Germinal center (tissue), 1 donor: ENCODE results near the gene DUSP2.

Source experiments
- DNase-seq: peaks from one replicate; pipeline ENCODE4 v3.0.0; 2012; ENCODE audit warnings: mixed read lengths, low spot score

DUSP2 gene, protein sequence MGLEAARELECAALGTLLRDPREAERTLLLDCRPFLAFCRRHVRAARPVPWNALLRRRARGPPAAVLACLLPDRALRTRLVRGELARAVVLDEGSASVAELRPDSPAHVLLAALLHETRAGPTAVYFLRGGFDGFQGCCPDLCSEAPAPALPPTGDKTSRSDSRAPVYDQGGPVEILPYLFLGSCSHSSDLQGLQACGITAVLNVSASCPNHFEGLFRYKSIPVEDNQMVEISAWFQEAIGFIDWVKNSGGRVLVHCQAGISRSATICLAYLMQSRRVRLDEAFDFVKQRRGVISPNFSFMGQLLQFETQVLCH

DNA sequence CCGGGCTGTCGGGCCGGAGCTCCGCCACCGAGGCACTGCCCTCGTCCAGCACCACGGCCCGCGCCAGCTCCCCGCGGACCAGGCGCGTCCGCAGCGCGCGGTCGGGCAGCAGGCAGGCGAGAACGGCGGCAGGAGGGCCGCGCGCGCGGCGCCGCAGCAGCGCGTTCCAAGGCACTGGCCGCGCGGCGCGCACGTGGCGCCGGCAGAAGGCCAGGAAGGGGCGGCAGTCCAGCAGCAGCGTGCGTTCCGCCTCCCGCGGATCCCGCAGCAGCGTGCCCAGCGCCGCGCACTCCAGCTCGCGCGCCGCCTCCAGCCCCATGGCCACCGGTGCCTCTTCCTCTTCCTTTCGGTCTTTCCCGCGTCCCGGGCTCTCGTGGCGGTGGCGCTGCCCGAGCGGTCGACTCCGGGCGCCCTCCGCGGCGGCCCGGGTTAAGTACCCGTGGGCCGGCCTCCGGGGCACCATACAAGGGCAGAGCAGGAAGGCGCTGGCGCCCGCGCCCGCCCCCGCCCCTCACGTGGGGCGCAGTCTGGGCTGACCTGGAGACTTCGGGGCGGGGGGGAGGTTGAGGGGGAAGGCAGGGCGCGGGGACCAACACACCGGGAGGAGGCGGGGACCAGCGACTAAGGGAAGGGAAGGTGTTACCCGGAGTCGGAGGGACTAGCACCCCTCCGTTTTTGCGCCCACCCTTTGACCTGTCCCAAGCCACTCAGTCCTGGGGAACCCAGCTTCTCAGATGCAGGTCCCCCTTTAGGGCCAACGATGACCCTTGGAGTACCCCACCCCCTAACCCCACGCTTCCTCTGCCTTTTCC is at the start of gene DUSP2:
TSS of gene DUSP2 (minus strand) at position 405 of the 812 bp plus-strand sequence. CDS start at position 319, 86 bp downstream.
- DNase-seq = peak; percentile 94

DNA sequence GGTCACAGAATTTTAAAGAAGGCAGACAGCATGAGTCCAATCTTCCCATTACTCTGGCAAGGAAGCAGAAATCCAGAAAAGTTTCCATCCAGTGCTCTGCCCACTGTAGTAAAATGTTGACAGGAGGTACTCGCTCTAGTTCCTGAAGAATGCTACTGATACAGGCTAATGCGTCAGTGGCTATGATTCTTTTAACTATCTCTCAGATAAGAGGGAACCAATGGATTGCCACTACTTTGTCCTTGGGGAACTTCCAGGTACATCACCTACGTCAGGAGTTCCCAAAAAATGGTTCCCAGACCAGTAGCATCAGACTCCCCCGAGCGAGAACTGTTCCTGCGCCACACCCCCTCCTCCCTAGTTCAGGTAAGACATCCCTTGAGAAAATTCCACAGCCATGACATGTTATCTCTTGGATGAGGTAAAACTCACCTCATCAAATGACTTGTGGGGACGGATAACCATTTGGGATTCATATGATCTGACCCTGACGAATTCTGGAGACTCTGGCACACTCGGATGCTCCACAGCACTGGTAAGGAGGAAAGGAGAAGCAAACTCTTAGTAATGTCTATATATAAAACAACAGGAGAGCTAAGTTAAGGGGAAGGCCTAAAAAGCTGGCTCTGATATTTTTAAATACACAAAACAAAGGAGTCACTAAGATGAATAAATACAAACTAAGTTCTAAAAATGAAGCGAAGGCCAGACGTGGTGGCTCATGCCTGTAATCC is 46.9 kb upstream of the DUSP2 start:
- DNase-seq = no peak

DNA sequence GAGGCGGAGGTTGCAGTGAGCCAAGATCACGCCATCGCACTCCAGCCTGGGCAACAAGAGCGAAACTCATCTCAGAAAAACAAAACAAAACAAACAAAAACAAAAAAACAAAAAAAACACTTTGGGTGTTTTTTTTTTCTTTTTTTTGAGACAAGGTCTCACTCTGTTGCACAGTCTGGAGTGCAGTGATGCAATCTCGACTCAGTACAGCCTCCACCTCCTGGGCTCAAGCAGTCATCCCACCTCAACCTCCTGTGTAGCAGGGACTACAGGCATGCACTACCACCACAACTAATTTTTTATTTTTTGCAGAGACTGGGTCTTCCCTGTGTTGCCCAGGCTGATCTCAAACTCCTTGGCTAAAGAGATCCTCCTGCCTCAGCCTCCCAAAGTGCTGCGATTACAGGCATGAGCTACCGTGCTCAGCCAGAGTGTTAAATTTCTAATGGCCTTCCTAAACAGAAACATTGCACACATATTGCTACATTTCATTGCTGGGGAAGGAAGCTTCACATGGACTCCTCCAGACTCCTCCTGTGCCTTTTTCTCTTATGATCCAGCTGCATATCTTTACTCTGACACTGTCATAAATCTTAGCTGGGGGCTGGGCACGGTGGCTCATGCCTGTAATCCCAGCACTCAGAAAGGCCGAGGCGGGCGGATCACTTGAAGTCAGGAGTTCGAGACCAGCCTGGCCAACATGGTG is 43.7 kb upstream of the DUSP2 start:
- DNase-seq = no peak

DNA sequence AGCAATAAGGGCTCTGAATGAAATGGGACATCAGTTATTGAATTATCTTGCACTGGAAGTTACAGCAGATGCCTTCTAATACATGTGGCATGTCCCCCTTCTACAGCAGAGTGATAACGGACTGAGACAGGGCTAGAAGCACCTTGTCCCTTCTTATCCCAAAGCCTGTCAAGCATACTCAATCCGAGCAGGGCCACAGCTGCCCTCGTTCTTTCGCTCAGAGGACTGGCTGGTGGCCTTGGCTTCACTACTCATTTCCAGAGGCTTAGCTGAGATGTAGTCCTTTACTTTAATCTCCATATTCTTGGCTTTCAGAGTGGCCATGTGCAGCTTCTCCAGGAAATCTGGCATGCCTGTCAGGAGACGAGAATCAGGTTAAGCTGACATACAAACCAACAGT is 41.3 kb upstream of the DUSP2 start:
- DNase-seq = no peak

DNA sequence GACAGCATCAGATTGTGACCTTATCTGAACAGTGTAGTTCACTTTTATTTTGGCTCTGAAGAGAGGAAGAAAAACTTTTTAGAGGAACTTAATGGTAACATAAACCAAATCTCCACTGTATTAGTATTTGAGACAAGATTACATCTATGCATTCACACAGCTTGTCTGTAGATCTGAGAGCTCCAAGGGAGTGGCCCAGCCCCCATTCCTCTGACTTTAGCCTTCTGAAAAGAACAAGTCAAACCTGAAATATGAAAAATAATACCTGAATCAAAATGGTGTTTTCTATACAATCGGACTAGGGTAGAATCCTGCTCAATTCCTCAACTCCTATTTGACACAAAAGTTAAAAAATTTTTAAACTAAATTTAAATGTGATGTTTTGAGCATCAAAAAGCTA is 40.3 kb upstream of the DUSP2 start:
- DNase-seq = no peak

DNA sequence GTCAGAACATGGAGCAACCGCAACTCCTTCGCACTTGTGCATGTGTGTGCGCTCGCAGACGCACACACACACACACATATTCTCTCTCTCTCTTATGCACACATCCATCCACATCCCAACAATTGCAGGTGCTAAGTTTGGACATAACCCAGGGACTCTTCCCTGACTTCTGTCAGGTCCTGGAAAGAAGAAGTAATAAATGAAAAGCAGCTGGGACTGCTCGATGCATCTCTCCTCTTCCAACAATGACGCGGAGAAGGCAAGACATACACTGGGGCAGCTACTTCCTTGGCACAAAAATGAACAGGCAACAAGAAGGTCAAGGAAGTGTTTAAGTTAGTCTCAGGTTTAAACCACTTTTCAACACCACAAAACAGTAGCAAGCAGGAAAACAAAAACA is 39.7 kb upstream of the DUSP2 start:
- DNase-seq = no peak

DNA sequence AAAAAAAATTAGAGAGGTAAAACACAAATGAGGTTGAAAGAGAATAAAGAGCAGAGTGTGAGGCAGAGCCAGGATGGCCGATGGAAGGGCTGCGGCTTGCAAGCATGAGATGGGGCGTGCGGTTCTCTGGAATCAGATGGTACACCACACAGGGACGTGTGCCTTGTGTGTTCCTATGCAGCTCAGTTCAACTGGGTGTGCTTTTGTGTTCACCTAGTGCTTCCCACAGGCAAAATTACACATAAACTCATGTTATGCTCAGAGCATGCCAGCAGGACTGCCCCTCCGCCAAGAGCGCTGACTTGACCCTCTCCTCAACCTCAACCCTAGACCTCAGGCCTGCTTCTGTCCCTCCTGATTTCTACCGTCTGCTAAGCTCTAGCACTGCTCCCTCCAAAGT is 38.9 kb upstream of the DUSP2 start:
- no peak for DNase-seq

DNA sequence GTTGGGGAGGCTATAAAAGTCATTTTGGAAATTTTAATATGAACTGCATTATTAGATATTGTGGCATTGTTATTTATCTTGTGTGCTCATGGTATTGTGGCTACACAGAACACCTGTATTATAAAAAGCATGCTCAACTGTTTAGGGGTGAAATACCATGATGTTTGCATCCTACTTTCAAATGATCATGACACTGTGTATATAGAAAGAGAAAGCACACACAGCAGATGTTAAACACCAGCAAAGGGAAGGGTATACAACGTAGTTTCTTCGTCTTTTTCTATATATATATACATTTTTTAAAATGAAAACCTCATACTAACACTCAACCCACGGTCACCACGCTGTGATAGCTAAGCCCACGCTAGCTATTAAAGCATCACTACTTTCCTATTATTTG is 36.3 kb upstream of the DUSP2 start:
- DNase-seq = no peak

DNA sequence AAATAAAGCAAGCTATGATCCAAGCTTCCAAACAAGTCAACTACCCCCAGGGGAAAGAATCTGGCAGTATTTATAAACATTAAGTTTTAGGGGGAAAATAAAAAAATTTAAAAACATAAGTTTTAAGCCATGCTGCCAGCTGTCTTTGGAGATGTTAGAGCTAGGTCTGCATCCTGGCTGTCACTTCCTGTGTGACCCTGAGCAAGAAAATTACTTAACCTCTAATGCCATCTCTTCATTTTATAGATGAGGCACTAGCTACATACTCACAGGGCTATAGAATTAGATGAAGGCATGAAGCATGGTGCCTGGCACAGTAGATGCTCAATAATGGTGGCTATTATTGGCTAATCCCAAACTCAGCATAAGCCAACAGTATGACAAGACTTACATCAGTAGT is 35.3 kb upstream of the DUSP2 start:
- no peak for DNase-seq

DNA sequence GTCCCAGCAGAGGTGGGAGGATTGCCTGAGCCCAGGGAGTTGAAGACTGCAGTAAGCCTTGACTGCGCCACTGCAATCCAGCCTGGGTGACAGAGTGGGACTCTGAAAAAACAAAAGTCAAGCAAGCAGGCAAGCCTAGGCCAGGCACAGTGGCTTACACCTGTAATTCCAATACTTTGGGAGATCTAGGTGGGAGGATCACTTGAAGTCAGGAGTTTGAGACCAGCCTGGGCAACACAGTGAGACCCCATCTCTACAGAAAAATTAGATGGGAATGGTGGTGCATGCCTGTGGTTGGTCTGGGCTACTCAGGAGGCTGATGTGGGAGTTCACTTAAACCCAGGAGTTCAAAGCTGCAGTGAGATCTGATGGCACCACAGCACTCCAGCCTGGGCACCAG is 34.8 kb upstream of the DUSP2 start:
- DNase-seq = no peak

DNA sequence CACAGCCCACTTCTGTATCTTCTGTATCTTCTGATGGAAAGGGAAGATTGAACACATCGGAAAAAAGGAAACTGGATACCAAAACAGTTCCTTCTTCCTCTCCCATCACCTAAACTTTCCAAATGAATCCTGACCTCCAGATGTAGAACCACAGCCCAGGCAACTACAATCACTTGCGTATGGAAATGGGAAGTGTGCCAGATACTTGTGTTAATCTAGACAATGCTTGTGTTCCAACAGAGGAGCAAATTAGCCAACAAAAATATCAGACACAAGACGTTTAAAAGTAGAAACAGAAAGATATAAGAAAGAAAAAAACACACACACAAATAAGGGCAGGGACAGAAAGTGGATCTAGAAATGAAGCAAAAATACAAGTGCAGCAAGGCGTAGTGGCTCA is 31.4 kb upstream of the DUSP2 start:
- DNase-seq = no peak

DNA sequence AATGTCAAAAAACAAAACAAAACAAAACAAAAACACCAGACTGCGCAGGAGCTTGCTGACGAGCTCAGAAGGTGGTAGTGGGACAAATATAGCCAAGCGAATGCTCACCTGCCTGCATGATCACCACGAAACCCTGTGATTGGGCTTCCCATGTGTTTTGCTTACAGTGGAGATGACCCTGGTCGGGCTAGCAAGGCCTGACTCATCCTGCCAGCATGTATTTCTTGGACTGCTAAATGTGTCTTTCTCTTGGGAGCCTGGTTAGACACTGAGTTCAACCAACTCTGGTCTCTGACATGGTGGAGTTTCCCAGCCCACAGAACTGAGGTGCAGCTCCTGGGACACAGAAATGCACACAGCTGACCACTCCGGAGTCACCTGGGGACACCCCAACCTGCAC is 30.7 kb upstream of the DUSP2 start:
- no peak for DNase-seq

DNA sequence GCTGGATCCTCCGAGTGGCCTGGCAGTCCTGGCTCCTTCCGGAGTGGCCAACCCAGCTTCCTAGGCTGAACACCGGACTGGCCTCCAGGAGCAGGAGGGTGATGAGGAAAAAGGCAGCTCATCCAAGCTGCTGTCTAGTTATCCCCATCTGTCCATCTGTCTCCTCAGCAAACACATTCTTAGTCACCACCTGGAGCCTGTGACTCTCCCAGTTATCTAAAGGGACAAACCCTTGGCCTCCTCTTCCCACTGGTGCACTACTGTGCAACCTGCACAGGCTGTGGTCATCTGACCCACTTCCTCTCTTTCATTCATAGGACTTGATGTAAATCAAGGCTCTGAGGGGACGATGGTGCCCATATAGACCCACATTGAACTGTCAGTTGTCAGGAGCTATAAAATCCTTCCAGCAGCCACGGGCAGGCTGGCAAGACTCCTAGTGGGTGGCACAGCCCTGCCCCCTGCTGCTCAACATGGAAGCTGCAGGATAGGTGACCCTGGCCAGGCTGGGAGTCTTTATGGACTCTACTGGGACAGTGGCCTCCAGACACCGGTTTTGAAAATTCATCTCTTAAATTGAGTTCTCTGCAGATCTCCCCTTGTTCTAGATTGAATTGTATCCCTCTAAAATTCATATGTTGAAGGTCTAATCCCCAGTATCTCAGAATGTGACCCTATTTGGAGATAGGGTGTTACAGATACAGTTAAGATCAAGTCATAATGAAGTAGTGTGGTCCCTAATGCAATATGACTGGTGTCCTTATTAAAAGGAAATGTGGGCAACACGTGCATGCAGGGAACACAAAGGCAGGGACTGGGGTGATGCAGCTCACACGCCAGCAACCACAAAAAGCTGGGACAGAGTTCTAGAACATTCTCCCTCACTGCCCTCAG is 29.3 kb upstream of the DUSP2 start:
- peak; percentile 85 for DNase-seq

DNA sequence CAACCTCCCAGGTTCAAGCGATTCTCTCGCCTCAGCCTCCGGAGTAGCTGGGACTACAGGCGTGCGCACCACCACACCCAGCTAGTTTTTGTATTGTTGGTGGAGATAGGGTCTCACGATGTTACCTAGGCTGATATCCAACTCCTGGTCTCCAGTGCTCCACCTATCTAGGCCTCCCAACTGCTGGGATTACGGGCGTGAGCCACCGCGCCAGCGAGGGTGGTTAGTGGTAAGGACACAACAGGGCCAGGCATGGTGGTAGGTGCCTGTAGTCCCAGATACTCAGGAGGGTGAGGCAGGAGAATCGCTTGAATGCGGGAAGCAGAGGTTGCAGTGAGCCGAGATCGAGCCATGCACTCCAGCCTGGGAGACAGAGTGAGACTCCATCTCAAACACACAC is 26.6 kb upstream of the DUSP2 start:
- DNase-seq = no peak

DNA sequence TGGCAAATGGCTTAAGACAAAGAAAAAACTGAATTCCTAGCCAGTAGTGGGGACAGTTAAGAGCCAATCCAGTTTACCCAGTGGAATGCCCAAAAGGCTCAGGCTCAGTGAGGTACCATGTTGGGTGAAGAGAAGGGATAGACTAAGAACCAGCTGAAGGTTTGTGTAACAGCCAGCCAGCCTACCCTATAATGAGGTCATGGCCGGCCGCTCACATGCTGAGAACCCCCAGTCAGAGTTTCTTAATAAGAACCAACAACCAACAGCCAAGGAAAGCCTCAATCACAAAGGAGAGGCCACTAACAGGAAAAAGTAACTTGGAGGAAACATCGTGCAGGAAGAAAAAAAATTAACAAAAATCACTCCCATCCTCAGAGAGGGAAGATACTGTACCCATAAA is 25.4 kb upstream of the DUSP2 start:
- no peak for DNase-seq

DNA sequence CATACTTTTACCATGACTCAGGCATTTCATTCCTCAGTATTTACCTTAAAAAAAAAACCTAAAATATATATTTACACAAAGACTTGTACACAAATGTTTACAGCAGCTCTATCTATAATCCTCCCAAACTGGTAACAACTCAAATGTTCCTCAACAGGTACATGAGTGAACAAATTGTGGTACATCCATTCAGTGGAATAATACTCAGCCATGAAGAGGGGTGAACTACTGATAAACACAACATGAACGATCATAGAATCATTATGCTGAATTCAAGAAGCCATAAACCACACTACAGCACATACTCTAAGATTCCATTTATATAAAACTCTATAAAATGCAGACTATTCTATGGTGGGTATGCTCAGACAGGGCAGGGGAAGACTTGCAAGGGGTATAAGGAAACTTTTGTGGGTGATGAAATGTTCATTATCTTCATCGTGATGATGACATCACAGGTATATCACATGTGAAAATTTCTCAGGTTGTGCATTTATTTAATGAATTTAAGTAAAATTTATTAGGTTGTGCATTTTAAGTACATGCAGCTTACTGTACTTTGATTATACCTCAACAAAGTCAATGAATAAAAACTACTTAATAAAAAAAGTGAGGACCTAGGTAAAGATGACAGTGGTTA is 24.7 kb upstream of the DUSP2 start:
- no peak for DNase-seq

DNA sequence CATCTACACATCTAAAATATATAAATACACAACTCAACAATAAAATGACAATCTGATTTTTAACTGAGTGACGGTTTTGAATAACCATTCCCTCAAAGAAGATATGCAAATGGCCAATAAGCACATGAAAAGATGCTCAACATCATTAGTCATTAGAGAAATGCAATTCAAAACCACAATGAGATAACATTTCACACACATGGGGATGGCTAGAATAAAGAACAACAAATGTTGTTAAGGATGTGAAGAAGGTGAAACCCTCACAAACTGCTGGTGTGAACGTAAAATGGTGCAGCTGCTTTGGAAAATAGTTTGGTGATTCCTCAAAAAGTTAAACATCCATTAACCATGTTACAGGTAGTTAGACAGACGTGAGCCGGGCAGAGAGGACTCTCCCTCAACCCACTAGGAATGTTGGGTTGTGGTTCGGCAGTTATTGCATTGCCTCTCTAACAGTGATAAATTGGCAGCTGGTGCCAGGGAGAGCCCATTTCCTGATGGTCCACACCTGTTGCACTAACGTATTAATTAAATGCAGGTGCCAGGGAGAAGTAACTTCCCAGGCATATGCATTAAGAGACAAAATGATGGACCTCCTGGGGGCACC is 22.3 kb upstream of the DUSP2 start:
- no peak for DNase-seq

DNA sequence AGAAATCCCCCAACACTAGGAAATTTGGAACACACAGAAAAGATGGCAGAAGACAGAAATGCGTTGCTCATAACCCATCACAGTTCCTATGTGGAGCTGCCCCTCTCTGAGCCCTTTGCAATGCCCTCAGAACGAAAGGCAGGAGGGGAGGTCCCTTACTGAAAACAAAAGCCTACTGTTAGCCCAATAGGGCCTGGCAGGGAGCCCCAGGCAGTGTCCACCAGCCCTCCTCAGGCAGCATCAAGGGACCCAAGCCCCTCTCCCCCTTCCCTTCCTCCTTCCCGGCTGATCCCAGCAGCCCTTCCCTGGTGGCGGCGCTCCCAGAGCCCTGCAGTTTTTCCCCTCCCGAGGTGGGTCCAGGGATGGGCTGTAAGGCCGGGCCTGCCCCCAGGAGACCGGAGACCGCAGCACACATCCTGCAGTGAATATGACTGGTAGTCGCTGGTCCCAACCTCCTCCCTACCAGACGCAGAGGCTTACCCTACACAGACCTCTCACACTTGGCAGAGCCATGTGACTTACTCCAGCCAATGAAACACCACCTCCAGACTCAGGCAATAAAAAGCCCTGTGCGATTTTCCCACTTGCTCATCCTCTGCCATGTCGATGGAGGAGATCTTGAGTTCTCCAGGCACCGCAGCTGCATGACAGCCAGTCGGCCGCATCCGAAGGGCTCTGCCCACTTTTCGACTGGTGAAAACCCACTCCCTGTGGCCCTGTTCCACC is 19.4 kb upstream of the DUSP2 start:
- peak; percentile 90 for DNase-seq

DNA sequence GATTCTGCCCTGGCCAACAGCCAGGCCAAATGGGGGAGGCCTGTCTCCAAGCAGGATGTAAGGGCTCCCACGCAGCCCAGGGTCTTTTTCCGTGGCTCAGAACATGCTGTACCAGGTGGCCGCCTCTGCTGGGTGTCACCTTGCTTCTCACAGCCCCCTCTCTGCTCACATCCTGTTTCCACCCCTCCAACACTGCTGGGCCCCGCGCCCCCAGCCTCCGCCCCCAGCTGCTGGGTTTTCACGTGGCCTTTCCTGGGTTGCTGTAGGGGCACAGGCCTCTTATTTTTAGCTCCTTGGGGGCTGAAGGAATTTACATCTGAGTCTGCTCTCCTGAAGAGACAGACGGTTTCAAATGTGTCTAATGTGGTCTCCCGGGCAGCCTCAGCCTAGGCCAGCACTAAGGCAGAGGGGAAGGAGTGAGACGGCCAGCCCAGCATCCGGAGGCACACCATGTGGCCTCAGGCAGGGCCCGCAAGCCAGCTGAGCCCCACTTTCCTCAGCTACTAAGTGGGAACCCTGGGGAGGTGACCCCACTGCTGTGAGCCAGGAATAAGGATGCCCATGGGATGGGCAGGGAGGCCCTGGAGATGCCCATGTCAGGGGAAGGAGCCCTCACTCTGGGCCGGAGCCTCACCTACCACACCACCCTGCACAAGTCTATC is 18.7 kb upstream of the DUSP2 start:
- DNase-seq = peak; percentile 86
